Esophagus muscularis mucosa (tissue), 3 donors: ENCODE measurements around the gene OR10AG1.

Experiments
- POLR2A ChIP-seq: fragments of 450-650 bp; IDR thresholded peaks from one replicate; pipeline ENCODE4 v1.6.1; 2017; ENCODE audit warnings: antibody characterized with exemption, moderate library complexity, mild to moderate bottlenecking, low read depth
- TF ChIP-seq, protein P1 (sequence below), 3 experiments: fragments of 200-600 bp in 2 of 3; fragments of 450-650 bp in 1 of 3; sonication (generic) in 2 of 3; IDR thresholded peaks; one replicate each; pipeline ENCODE4 v1.5.1; 2017 to 2019; ENCODE audit warnings: antibody characterized with exemption in 3 of 3, mild to moderate bottlenecking in 2 of 3, moderate library complexity in 1 of 3

DNA sequence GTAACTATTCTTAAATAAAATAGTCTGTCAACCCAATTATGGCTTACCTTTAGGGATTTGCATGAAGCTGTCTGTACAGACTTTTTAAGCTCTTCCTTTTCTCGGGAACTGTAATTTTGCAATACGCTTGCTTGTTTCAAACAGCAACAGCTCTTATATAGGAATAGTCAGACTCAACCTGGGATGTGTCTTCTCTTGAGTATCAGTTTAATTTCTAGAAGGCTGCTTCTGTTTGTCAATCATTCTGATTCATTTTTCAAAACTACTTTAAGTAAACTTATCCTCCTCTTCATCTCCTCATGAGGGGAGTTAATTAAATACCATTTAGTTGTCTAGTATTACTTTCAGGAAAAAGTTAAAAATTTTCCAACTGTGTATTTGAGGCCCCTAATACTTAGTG lies at the start of gene OR10AG1:
- TF ChIP-seq, protein P1, sequence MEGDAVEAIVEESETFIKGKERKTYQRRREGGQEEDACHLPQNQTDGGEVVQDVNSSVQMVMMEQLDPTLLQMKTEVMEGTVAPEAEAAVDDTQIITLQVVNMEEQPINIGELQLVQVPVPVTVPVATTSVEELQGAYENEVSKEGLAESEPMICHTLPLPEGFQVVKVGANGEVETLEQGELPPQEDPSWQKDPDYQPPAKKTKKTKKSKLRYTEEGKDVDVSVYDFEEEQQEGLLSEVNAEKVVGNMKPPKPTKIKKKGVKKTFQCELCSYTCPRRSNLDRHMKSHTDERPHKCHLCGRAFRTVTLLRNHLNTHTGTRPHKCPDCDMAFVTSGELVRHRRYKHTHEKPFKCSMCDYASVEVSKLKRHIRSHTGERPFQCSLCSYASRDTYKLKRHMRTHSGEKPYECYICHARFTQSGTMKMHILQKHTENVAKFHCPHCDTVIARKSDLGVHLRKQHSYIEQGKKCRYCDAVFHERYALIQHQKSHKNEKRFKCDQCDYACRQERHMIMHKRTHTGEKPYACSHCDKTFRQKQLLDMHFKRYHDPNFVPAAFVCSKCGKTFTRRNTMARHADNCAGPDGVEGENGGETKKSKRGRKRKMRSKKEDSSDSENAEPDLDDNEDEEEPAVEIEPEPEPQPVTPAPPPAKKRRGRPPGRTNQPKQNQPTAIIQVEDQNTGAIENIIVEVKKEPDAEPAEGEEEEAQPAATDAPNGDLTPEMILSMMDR (IDR thresholded peaks at IDR 0.05), result no peak
- TF ChIP-seq POLR2A, result no peak
